Measurements from ENCODE around the gene AURKAIP1. TPM values are rescaled to one million over a fixed set of nuclear protein-coding genes. Genes with fewer than 3 reads are reported as not detected.
"Not testable (repeated sequence)": the region's sequence is repeated elsewhere in the genome, so short reads cannot be mapped to it uniquely, and the experiment has no call there.

The AURKAIP1 gene
- total RNA-seq, 1 donor from 2014 or later: 271 TPM

- DNase-seq: peak; percentile 0
- intact Hi-C loops (cut with DNase I); ATAC-seq (ENCODE audit: poor library complexity): not testable (repeated sequence)
Observed at GRCh38 chr1:1410238-1410637, 35.2 kb upstream of the AURKAIP1 start.

DNA sequence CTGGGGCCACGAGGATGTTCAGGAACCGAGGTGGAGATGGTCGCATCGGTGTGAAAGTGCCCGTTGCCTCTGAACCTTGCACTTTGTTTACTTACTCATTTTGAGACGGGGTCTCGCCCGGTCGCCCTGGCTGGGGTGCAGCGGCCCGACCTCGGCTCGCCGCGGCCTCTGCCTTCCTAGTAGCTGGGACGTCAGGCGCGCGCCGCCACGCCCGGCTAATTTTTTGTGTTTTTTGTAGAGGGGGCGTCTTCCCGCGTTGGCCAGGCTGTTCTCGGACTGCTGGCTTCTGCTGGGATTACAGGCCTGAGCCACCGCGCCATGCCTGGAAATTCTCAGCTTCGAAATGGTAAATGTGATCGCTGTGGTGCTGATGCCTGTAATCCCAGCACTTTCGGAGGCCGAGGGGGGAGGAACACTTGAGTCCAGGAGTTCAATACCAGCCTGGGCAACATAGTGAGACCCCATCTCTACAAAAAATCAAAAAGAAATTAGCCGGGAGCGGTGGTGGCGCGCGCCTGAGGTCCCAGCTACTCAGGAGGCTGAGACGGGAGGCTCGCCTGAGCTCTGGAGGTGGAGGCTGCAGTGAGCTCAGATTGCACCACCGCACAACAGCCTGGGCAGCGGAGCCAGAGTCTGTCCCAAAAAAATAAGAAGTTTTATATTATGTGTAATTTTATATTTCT lies 32.8 kb upstream of the AURKAIP1 start:
- intact Hi-C loops (cut with DNase I): no loop called here
- no peak for ATAC-seq (ENCODE audit: poor library complexity)
- DNase-seq: no peak

DNA sequence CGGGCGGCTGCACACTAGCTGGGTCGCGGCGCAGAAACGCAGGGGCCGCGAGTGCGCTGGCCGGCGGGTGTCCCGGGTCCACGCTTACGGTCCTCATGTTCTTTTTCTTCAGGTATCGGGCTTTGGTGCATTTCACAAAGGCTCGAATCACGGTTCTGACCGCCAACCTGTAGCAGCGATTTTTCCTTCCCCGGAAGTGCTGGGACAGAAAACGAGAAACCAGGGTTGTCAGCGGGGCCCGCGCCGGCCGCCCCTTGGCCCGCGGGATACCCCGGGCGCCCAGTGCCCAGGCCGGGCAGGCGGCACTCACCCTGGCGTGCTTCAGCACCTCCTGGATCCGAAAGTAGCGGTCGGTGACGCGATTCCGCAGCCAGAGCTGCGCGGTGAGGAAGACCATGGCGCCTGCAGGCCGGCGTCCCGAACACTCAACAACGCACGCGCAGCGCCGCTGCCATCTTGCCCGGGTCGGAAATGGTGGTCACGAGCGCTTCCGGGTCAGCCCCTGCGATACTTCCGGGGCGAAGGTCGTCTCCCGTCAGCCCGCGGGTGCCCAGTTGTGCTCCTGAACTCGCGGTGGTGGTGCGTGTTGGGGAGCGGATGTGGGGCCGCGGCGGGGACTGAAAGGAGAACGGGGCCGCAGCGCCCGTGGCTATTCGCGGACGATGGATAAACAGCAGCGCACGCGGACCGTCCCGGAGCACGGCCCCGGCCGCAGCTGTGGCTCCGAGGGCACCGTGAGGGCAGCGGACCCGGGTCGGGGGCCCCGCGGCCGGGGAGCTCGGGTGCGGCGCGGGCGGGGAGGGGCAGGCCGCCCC lies 32.0 kb upstream of the AURKAIP1 start, which contains the start of gene MRPL20:
TSS of gene MRPL20 (minus strand) at position 473 of the 815 bp plus-strand sequence. CDS start at position 397, 76 bp downstream.
- ATAC-seq (ENCODE audit: poor library complexity) (peak; percentile 98), DNase-seq (peak; percentile 98)
- intact Hi-C loops (cut with DNase I): no loop called here

DNA sequence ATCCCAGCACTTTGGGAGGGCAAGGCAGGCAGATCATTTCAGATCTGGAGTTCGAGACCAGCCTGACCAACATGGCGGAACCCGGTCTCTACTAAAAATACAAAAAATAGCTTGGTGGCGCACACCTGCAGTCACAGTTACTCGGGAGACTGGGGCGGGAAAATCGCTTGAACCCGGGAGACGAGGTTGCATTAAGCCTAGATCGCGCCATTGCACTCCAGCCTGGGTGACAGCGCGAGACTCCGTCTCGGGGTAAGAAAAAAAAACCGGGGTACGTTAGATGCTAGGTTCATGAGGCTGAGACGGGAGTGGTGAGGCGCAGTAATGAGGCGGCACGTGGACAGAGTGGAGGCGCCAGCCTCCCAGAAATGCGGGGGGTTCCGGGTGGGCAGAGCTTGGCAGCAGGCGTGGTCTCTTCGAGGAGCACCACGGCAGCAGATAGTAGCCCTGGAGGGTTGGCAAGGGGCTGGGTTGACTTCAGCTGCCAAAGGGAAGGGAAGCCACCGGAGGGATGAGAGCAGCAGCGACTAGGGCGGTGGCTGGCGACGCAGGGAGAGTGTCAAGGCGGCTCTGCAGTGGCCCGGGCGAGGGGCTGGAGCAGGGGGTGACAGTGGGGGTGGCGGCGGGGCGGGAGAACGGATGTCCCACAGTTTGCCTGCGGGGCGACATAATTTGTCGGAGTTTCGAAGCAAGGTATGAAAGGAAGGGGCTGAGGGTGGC lies 31.3 kb upstream of the AURKAIP1 start:
- intact Hi-C loops (cut with DNase I): no loop called here
- DNase-seq (peak; percentile 28), ATAC-seq (ENCODE audit: poor library complexity) (peak; percentile 2)

DNA sequence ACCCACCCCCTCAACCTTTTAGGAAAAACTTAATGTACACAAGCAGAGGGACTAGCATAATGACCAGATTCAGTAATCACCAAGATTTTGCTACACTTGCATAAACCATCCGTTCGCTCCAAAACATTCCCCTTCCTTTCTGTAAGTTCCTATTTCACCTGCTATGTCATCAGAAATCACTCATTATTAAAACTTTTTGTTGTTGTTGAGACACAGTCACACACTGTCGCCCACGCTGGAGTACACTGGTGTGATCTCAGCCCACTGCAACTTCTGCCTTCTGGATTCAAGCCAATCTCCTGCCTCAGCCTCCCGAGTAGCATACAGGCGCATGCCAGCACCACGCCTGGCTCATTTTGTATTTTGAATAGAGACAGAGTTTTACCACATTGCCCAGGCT lies 28.6 kb upstream of the AURKAIP1 start:
- no peak for ATAC-seq (ENCODE audit: poor library complexity)
- intact Hi-C loops (cut with DNase I): no loop called here
- DNase-seq: no peak

DNA sequence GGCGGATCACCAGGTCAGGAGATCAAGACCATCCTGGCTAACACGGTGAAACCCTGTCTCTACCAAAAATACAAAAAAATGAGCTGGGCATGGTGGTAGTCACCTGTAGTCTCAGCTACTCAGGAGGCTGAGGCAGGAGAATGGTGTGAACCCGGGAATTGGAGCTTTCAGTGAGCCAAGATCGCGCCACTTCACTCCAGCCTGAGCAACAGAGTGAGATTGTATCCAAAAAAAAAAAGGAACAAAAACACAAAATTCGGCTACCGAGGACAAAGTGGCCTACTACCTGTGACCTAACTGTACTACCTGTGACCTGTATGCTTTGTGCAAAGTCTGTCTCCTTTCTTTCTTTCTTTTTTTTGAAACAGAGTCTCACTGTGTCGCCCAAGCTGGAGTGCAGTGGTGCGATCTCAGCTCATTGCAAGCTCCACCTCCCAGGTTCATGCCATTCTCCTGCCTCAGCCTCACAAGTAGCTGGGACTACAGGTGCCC lies 27.9 kb upstream of the AURKAIP1 start:
- intact Hi-C loops (cut with DNase I); DNase-seq; ATAC-seq (ENCODE audit: poor library complexity): not testable (repeated sequence)

GRCh38 chr1:1402072-1402900 lies 27.3 kb upstream of the AURKAIP1 start:
- DNase-seq (no peak), ATAC-seq (ENCODE audit: poor library complexity) (no peak)
- intact Hi-C loops (cut with DNase I): no loop called here

DNA sequence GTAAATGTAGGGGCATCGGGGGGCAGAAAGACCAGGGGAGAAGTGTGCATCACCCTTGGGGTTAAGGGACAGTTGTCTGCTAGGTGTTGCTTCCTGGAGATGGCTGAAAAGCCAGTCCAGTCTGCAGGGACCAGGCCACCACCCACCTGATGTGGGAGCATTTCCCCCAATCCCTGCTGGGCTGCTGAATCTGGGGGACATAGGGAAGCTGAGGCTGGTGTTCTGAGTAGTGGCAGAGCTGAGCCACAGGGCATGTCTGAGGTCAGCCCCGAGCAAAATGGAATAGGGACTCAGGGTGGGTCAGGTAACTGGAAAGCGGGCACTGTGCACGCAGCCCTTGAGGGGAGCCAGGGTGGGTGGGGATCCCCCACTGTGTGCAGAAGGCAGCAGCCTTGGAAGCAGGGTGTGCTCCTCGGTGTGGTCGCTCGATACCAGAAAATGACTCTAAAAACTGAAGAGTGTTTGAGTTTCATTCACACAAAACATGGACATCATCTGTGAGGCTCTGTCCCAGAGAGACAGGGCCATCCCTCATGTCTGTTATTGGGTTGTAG lies 26.5 kb upstream of the AURKAIP1 start:
- intact Hi-C loops (cut with DNase I): no loop called here
- DNase-seq: no peak
- no peak for ATAC-seq (ENCODE audit: poor library complexity)

DNA sequence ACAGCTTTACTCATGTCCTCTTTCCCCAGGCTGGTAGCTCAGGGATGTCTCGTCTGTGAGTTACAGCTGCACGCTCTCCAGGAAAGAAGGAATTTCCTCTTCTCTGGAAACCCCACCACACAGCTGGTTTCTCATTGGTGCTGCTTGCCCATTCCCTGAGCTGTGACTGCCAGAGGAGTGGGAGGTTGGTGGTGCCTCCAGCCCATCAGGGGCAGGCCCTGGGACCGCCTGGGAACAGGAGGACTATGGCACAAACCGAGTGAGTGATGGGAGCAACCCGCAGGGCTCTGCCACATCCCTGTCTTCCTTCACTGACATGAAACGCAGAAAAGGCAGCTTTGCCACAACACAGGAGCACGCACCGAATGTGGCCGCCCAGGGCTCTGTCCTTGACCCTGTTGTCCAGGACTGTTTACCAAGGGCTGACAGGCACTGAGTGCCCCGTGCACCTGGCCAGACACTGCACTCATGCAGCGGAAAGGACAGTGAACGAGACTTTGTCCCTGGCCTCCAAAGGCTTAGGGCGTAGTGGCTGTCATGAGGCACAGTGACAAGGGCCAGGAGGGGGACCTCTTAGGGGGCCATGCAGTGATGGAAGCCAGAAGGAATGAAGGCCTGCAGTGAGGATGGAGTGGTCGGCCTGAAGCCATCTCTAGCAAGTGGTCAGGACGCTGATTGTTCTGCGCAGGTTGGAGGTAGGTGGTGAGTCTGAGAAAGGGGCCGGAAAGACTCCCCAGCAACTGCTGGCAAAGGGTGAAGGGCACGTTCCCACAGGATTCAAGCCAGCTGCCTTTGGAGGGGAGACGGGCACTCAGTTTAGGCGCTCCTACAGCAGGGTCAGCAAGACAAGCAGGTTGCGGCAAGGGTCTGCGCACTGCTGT lies 25.8 kb upstream of the AURKAIP1 start:
- intact Hi-C loops (cut with DNase I): no loop called here
- DNase-seq (no peak), ATAC-seq (ENCODE audit: poor library complexity) (no peak)

DNA sequence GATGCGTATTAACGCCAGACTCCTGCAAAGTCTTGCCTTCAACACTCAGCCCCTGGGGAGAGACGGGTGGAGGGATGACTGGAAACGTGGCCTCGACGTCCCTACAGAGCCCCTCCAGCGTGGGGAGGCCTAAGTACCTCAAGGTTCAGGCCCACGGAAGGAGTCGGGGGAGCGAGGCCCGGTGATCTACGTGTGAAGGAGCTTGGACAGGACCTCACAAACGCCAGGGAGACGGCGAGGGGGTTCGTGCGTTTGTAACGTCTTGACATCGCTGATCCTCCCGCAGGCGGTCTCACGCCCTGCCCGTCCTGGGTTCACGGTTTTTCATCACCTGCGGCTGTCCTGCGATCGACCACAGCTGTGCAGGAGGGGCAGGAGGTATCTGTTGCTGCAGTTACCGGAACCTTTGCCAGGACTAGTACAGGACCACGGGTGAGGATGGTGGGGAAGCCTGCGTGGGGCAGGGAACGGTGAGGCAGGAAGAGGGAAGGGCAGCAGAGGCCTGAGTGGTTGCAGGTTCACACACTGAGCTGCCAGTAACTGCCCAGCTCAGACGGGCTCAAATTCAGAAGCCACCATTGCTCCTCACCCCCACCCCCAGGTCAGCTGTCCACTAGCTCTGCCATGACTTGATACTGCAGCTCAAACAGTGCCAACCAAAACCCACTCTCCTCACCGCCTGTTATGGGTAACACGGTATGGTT lies 25.0 kb upstream of the AURKAIP1 start:
- ATAC-seq (ENCODE audit: poor library complexity) (peak; percentile 1), DNase-seq (no peak)
- intact Hi-C loops (cut with DNase I): no loop called here

DNA sequence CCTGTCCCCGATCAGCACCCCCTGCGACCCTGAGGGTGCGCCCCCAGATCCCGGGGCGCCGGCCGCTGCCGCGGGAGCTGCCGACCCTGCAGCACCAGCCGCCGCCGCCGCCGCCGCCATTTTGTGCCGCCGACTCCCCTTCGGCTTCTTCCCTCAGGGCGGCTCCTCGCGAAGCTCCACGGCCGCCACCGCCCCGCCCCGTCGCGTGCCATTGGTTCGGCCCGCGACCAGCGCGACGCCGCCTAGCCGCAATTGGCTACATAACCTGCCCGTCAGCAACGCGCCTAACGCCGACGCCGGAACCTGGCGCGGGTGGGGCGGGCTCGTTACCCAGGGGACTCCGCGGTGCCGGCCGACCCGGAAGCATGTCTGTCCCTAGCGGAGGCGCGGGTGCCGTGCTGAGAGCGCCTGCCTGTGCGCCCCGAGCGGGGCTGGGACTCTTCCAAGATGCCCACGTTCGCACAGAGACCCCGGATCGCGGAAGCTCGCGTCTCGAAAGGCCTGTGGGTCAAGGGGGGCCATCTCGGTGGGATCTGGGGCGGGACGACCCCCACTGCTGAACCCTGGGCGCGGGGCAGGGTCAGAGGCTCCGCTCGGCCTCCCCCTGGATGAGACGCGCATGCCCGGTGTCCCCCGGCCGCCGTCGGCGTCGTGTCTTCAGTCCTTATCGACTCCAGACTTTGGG lies 24.3 kb upstream of the AURKAIP1 start, which contains the start of gene CCNL2:
TSS of gene CCNL2 (minus strand) at position 149 of the 685 bp plus-strand sequence. CDS start at position 120, 29 bp downstream.
- ATAC-seq (ENCODE audit: poor library complexity): peak; percentile 97
- DNase-seq: peak; percentile 99
- intact Hi-C loops (cut with DNase I): no loop called here

DNA sequence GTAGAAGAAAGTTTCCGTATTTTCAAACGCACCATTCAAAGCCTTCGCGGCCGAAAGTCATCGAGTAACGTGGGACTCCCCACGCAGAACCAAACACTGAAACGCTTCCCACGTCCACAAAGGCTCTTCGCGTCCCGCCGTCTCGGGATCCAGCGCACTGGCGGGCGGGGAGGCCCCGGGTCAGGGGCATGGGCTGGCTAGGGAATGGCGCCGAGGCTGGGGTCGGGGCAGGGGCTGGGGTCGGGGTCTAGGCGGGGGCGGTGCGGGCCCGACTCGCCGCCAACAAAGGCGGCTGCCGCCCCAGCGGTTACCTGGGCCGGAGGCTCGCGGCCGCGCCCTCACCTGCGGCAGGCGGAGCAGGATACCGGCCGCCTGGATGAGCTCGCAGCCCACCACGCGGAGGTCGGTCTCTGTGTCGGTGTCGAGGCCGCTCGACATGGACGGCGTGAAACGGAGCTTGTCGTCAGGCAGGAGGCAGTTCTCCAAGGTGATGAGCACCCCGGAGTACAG lies 23.7 kb upstream of the AURKAIP1 start:
- intact Hi-C loops (cut with DNase I): no loop called here
- ATAC-seq (ENCODE audit: poor library complexity) (peak; percentile 0), DNase-seq (no peak)

GRCh38 chr1:1397839-1398523 lies 23.0 kb upstream of the AURKAIP1 start:
- ATAC-seq (ENCODE audit: poor library complexity) (no peak), DNase-seq (no peak)
- intact Hi-C loops (cut with DNase I): no loop called here

DNA sequence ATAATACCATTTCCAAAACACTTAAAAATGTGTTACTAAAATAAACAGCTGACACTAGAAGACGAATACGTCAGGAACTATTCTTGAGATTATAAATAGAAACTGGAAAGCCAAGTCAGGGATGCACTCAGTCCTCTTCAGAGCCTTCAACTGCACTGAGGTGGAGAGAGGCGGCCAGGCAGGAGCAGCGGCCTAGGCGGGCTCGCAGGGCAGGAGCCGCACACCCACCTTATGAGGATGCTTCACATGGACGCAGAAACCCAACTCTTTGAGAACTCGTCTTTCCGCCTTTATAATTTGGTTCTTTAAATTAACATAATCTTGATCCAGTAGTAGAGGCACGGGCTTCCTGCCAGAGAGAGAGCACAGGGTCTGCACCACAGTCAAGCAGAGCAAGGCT lies 20.2 kb upstream of the AURKAIP1 start:
- intact Hi-C loops (cut with DNase I): no loop called here
- DNase-seq (no peak), ATAC-seq (ENCODE audit: poor library complexity) (no peak)

GRCh38 chr1:1394116-1394515 lies 19.1 kb upstream of the AURKAIP1 start:
- intact Hi-C loops (cut with DNase I): no loop called here
- no peak for ATAC-seq (ENCODE audit: poor library complexity)
- DNase-seq: no peak
